Stomach smooth muscle (tissue), 2 donors: ENCODE results near the gene ITPR2.

ENCODE experiments used
- H3K27ac ChIP-seq: one replicate; pipeline ENCODE4 v1.7.0; 2013; ENCODE audit warnings: mild to moderate bottlenecking, low read length, inconsistent platforms
- H3K27me3 ChIP-seq, 2 donors: one replicate each; pipeline ENCODE4 v1.7.0; 2013; ENCODE audit warnings: low read length in 2 of 2; ENCODE audit not compliant: insufficient read depth in 2 of 2, control insufficient read depth in 1 of 2
- H3K36me3 ChIP-seq, 2 donors: one replicate each; pipeline ENCODE4 v1.7.0; 2013; ENCODE audit warnings: low read length in 2 of 2; ENCODE audit not compliant: control insufficient read depth in 2 of 2, insufficient read depth in 2 of 2
- H3K4me1 ChIP-seq: one replicate; pipeline ENCODE4 v1.7.0; 2013; ENCODE audit warnings: low read length; ENCODE audit not compliant: control insufficient read depth, insufficient read depth
- H3K4me3 ChIP-seq, 2 donors: one replicate each; pipeline ENCODE4 v1.7.0; 2013; ENCODE audit warnings: low read length in 2 of 2
- H3K9ac ChIP-seq, 2 donors: one replicate each; pipeline ENCODE4 v1.7.0; 2013; ENCODE audit warnings: low read length in 2 of 2, mild to moderate bottlenecking in 1 of 2
- H3K9me3 ChIP-seq, 2 donors: one replicate each; pipeline ENCODE4 v1.7.0; 2013; ENCODE audit warnings: low read length in 2 of 2; ENCODE audit not compliant: control insufficient read depth in 2 of 2
- donor health status: healthy.
- donor health status: Pancreatic carcinoma.

Gene ITPR2

DNA sequence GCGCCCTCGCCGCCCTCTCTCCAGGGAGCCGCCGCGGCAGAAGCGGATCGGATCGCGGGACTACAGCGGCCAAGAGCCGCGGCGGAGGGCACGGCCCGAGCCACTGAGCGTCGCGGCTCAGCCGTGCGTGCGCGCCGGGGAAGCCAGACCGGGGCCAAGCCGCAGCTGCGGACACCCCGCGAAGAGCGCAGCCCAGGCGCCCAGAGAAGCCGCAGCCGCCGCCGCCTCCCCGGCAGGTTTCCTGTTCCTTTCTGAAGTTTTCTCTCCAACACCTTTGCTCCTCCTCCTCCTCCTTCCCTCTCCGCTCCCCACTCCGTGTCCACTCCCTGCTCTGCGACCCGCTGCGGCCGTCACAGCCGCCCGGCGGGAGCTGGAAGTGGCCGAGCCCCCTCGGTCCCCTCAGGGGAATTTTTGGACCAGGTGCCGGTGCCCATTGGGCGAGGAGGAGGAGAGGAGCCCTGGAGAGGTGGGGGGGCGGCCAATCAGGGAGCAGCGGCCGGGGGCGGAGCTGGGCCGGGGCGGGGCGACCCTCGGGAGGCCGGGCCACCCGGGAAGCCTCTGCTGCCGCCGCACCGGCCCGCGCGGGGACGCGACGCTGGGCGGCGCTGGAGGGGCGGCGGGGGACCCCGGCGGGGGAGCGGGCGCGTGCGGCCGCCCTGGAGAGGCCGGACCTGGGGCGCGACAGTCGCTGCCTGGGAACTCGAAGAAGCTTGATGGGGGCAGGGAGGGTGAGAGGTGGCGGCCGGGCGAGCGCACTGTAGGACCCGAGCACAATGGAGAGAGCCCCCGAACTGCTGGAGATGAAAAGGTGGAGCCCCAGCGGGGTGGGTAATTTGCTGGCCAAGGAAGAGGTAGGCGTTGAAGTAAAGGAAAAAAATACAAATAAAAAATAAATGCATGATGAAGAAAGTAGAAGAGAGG, at the start of gene ITPR2:
Gene ITPR2, minus strand, starts transcription at position 373 of the 921 bp plus-strand sequence. CDS start 413 bp downstream, outside the sequence.
- H3K4me3 ChIP-seq = peak within 1 kb of the TSS; percentile 98 to 99
- peak within 1 kb of the TSS; percentile 91 to 92 for H3K9ac ChIP-seq
- H3K9me3 ChIP-seq = no peaks in the 10 kb centered on the region
- no peaks in the 10 kb centered on the region for H3K27me3 ChIP-seq
- no peaks in the 10 kb centered on the region for H3K36me3 ChIP-seq
- peak within 1 kb of the TSS; percentile 86 for H3K27ac ChIP-seq
- peaks cover 18% of the 10 kb centered on the region for H3K4me1 ChIP-seq

DNA sequence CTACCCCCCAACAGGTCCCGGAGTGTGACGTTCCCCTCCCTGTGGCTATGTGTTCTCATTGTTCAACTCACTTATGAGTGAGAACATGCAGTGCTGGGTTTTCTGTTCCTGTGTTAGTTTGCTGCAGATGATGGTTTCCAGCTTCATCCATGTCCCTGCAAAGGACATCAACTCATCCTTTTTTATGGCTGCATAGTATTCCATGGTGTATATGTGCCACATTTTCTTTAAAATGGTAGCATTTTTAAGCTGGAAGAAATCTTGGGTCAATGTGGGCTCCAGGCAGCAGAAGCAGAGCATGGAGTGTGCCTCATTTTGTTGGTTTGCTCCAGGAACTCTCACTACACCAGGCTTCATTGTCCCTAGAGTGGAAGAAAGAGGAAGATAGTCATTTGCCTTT, 47.6 kb upstream of the ITPR2 start:
- no peaks in the 10 kb centered on the region for H3K9me3 ChIP-seq
- no peak overlapping the region for H3K9ac ChIP-seq
- H3K27me3 ChIP-seq = no peaks in the 10 kb centered on the region
- peaks cover 17% of the 10 kb centered on the region for H3K4me1 ChIP-seq
- H3K27ac ChIP-seq = no peak overlapping the region
- no peaks in the 10 kb centered on the region for H3K36me3 ChIP-seq
- no peak overlapping the region for H3K4me3 ChIP-seq

DNA sequence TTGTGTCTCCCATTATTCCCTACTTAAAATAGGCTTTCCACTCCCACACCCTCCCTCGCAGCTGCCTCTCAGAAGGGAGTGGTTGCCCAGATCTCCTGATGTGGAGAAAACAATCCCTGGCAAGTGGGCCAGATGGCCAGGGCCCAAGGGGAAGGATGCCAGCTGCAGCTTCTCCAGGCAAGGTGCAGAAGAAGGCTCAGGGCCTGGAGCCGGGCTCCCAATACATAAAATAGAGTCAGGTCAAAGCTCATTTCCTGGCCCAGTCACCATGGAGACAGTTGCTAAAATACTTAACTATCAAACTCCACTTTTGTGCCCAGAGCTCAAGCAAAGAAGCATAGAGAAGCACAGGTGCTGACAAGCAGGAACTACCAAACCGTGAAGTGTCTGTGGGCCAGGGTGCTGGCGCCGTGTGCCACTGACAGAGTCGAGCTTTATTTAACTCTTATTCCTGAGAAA, 45.7 kb upstream of the ITPR2 start:
- no peaks in the 10 kb centered on the region for H3K9me3 ChIP-seq
- no peak overlapping the region for H3K4me3 ChIP-seq
- H3K4me1 ChIP-seq = peaks cover 17% of the 10 kb centered on the region
- no peaks in the 10 kb centered on the region for H3K27me3 ChIP-seq
- H3K36me3 ChIP-seq = no peaks in the 10 kb centered on the region
- H3K27ac ChIP-seq = no peak overlapping the region
- no peak overlapping the region for H3K9ac ChIP-seq

DNA sequence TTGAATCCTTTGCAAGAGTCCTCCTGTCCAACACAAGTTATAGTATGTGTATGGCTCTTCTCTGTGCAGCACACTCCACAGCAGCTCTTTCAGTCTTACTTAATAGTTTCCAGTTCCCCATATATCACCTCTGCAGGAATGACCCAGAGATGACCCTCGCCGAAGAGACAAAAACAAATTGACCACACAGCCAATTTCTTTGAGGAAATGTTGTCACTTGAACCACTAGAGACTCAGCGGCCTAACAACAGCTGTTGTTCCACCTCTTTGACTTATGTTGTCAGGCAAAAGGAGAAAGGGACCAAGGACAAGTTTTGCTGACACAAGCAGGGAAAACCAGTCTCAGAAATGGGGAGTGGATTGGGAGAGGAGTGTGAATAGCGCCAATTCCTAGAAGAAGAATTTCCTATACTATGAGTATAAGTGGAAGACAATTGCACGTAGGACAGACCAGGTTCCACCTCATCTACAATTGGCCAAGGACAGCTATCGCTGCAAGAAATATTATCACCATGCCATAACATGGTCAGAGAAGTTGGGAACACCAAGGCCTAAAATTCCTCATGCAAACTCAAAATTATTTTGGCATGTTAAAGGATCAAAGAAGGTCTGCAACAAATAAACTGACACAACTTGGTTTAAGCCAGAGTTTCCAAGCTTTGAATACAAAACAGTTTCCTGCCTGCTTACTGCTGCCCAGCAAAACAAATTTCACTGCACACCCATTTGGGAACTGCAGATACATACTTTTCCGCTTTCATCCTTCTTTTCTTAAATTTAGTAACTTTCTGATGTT, 41.7 kb upstream of the ITPR2 start:
- no peak overlapping the region for H3K9ac ChIP-seq
- no peak overlapping the region for H3K4me3 ChIP-seq
- peaks cover 30% of the 10 kb centered on the region for H3K4me1 ChIP-seq
- no peak overlapping the region for H3K27ac ChIP-seq
- no peaks in the 10 kb centered on the region for H3K9me3 ChIP-seq
- no peaks in the 10 kb centered on the region for H3K36me3 ChIP-seq
- no peaks in the 10 kb centered on the region for H3K27me3 ChIP-seq

DNA sequence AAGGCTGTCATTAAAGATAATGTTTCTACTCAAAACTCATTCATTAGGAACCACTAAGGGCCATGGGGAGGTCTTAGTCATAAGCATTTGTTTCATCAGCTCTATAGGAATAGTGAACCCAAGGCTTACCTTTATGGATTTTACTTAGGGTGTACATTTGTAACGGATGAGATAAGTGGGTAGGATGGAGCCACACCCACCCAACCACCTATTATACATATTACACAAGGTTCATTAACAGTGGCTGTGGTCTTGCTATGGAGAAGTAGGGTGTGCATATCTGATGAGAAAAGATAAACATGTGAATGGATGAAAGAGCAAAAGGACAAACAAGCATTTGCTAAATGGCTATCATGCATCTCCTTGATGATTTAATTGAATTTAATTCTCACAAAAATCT, 39.6 kb upstream of the ITPR2 start:
- Histone ChIP-seq H3K9ac (no peak overlapping the region), H3K27ac (no peak overlapping the region), H3K9me3 (no peaks in the 10 kb centered on the region), H3K4me1 (peaks cover 16% of the 10 kb centered on the region), H3K4me3 (no peak overlapping the region), H3K36me3 (no peaks in the 10 kb centered on the region), H3K27me3 (no peaks in the 10 kb centered on the region)

DNA sequence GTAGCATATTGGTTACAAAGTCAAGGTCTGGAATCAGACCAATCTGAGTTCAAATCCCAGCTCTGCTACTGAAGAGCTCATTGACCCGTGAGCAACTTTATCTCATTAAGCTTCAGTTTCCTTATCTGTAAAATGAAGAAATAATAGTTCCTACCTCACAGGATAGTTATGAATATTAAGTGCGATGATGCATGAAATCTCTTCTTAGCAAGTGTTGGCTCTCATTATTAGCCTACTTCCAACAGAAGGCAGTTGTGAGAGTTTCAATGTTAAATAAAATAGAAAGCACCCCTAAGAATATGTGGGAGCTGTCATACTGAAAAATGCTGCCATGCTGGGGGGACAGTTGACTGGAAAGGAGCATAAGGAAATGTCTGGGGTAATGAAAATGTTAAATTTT, 39.0 kb upstream of the ITPR2 start:
- Histone ChIP-seq H3K9me3 (no peaks in the 10 kb centered on the region), H3K27me3 (no peaks in the 10 kb centered on the region), H3K36me3 (no peaks in the 10 kb centered on the region), H3K4me1 (peaks cover 13% of the 10 kb centered on the region), H3K4me3 (no peak overlapping the region), H3K9ac (no peak overlapping the region), H3K27ac (no peak overlapping the region)

DNA sequence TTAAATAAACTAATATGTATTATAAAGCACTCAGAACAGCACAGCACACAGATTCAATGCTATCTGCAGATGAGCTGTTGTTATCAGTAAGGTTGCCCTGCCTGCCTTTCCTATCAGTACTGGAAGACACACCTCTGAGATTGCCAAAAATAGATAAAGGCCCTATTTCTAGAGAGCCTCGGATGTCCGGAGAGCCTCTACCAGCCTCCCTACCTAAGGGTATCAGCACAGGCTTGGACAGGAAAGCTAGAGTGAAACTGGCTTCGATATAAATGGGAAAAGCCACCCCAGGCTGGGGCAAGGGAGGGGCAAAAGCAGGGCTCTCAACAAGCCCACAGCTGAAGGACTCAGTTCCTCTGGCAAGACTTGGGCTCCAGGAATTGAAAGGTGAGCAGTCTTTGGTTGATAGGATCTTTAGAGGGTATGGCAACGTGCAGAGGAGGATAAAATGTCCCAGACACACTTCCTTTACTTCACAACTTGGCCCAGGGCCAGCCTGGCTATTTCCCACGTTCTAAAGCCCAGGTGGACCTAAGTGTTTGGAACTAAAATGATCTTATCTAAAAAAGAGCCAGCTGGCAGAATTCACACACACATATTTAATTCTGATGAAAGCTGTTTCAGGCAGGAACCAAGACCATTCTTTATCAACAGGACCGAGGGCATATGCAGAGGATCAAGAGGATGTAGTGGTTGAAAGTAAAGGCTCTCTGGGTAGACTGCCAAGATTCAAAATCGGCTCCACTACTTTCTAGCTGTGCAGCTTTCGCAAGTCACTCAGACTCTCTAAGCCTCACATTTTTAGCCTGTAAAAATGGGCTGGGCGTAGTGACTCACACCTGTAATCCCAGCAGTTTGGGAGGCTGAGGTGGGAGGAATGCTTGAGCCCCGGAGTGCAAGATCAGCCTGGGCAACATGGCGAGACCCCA, 37.8 kb upstream of the ITPR2 start:
- Histone ChIP-seq H3K27me3 (no peaks in the 10 kb centered on the region), H3K9ac (no peak overlapping the region), H3K4me3 (peak overlapping the region; percentile 29 to 36), H3K36me3 (no peaks in the 10 kb centered on the region), H3K27ac (peak overlapping the region; percentile 31), H3K4me1 (peaks cover 13% of the 10 kb centered on the region), H3K9me3 (no peaks in the 10 kb centered on the region)

DNA sequence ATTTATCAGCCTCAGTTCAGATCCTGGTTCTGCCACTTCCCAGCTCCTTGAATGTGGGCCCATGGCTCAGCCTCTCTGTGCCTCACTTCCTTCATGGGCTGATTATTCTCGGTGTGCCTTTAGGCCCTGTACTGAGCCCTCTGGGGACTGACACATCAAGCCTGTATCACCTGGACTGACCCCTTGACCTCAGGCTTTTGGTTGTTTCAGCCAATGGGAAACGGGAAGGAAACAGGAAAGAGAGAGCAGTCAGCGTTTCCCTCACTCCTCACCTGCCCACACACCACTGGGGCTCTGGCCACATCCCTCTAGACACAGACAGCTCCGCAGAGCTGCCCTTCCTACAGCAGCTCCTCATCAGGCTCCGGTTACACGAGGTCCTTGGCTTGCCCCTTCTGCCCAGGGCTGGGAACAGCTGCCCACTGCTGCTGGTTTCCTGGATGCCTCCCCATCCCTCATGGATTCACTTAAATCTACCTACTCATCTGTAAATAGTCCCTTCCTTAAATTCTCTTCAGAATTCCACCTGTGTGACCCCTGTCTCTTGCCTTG, 37.0 kb upstream of the ITPR2 start:
- no peak overlapping the region for H3K4me3 ChIP-seq

DNA sequence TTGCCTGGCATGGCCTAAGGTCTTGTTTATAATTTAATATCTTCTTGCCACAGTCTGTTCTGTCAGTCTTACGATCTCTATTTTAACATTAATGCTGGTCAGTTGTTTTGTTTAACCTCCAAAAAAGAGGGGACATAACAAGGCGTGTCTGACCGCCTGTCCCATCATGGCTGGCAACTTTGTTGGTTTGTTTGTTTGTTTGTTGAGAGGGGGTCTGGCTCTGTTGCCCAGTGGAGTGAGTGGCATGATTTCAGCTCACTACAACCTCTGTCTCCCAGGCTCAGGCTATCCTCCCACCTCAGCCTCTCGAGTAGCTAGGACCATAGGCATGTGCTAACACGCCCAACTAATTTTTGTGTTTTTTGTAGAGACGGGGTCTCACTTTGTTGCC, 36.1 kb upstream of the ITPR2 start:
- Histone ChIP-seq H3K9me3 (no peaks in the 10 kb centered on the region), H3K9ac (no peak overlapping the region), H3K27me3 (no peaks in the 10 kb centered on the region), H3K4me1 (peaks cover 13% of the 10 kb centered on the region), H3K4me3 (no peak overlapping the region), H3K27ac (no peak overlapping the region), H3K36me3 (no peaks in the 10 kb centered on the region)

More for the DNA sequence above, 37.0 kb upstream of the ITPR2 start:
- no peaks in the 10 kb centered on the region for H3K27me3 ChIP-seq
- H3K27ac ChIP-seq = peak overlapping the region; percentile 31
- H3K9me3 ChIP-seq = no peaks in the 10 kb centered on the region
- H3K9ac ChIP-seq = no peak overlapping the region
- peaks cover 13% of the 10 kb centered on the region for H3K4me1 ChIP-seq
- no peaks in the 10 kb centered on the region for H3K36me3 ChIP-seq
